ENCODE data around the gene MYO16.
"Not testable (repeated sequence)": the region's sequence is repeated elsewhere in the genome, so short reads cannot be mapped to it uniquely, and the experiment has no call there.

MYO16 gene

GRCh38 chr13:108981407-108981806 is 352.0 kb downstream of the MYO16 start:
- in situ Hi-C loops (cut with MboI; ENCODE audit: low pct_unique_long_range_greater_than_20kb, low sequenced_read_pairs, unreplicated experiment): no loop called here
- no peak for TF ChIP-seq CTCF (IDR thresholded peaks at IDR 0.05; ENCODE audit: extremely low read depth, insufficient read depth, missing control alignments)
- DNase-seq (ENCODE audit: low spot score): no peak

- DNase-seq (ENCODE audit: low spot score): no peak
- TF ChIP-seq CTCF (IDR thresholded peaks at IDR 0.05; ENCODE audit: extremely low read depth, insufficient read depth, missing control alignments): no peak
- in situ Hi-C loops (cut with MboI; ENCODE audit: low pct_unique_long_range_greater_than_20kb, low sequenced_read_pairs, unreplicated experiment): no loop called here
These were observed 353.9 kb downstream of the MYO16 start for GRCh38 chr13:108983273-108983672.

DNA sequence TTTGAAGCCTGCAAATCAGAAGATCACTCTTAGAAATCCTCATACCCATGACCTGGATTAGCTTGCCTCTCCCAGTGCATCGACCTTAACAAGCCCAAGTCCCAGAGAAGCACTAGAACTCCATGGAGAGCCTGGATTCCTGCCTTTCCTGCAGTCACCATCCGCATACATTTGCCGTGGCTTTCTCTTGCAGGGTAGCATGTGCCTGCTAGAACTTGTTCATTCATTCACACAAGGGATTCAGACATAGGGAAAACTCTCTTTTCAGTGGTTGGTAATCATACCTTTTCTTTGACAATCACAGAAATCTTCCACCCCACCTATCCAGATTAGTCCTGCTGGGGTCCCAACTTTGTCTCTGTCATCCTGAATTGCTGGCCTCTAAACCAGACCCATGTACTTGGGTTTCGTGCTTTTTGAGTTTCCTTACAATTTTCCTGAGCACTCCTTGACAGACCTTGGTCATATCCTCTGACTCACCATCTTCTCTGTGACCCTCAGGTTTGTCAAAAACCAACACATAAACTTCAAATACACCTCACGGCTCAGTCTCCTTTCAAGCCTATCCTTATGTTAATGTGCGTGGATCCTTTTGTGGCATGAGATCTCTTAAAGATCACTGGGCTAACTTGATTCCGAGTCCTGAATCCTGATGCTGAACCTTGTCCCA is 355.0 kb downstream of the MYO16 start:
- no peak for DNase-seq (ENCODE audit: low spot score)
- no peak for TF ChIP-seq CTCF (IDR thresholded peaks at IDR 0.05; ENCODE audit: extremely low read depth, insufficient read depth, missing control alignments)
- in situ Hi-C loops (cut with MboI; ENCODE audit: low pct_unique_long_range_greater_than_20kb, low sequenced_read_pairs, unreplicated experiment): no loop called here

DNA sequence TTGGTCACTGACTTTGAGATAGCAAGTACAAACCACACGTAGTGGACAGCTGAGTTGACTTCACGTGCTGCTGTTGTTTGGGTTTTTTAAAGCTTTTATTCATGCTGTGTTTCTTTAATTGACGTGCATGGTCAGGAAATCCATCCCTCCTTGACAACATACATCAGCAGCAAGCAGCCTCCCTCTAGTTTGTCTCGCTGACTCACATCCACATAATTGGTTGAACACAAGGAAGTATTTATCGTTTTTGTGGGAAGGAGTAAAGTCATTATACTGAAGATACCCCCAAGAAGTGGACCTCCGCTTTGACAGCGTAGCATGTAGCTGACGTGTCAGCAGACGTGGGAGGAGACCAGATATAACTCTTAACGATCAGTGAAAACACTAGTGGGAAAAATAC is 355.8 kb downstream of the MYO16 start:
- in situ Hi-C loops (cut with MboI; ENCODE audit: low pct_unique_long_range_greater_than_20kb, low sequenced_read_pairs, unreplicated experiment): no loop called here
- DNase-seq (ENCODE audit: low spot score): no peak
- no peak for TF ChIP-seq CTCF (IDR thresholded peaks at IDR 0.05; ENCODE audit: extremely low read depth, insufficient read depth, missing control alignments)

GRCh38 chr13:108987517-108987916 is 358.1 kb downstream of the MYO16 start:
- in situ Hi-C loops (cut with MboI; ENCODE audit: low pct_unique_long_range_greater_than_20kb, low sequenced_read_pairs, unreplicated experiment): no loop called here
- DNase-seq (ENCODE audit: low spot score): no peak
- TF ChIP-seq CTCF (IDR thresholded peaks at IDR 0.05; ENCODE audit: extremely low read depth, insufficient read depth, missing control alignments): no peak

GRCh38 chr13:108987944-108988343 is 358.5 kb downstream of the MYO16 start:
- in situ Hi-C loops (cut with MboI; ENCODE audit: low pct_unique_long_range_greater_than_20kb, low sequenced_read_pairs, unreplicated experiment): no loop called here
- TF ChIP-seq CTCF (IDR thresholded peaks at IDR 0.05; ENCODE audit: extremely low read depth, insufficient read depth, missing control alignments): no peak
- no peak for DNase-seq (ENCODE audit: low spot score)

DNA sequence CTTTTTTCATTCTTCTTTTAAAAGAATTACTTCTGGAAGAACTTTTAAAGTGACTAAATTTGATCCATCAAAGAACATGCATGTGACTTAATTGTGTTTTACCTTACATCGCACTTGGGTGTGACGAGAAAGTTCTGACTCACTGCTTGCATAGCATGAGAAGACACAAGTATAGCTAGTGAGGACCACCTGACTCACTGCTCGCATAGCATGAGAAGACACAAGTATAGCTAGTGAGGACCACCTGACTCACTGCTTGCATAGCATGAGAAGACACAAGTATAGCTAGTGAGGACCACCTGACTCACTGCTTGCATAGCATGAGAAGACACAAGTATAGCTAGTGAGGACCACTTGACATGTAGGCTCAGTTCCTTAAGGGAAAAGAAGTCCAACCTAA is 362.0 kb downstream of the MYO16 start:
- DNase-seq (ENCODE audit: low spot score); in situ Hi-C loops (cut with MboI; ENCODE audit: low pct_unique_long_range_greater_than_20kb, low sequenced_read_pairs, unreplicated experiment): not testable (repeated sequence)

Measured in GM13977 (cell line).